ENCODE data around the gene PLAGL2.
A peak's percentile ranks its signal among the peaks of the same experiment; 100 is the strongest.
"Not testable (repeated sequence)": the region's sequence is repeated elsewhere in the genome, so short reads cannot be mapped to it uniquely, and the experiment has no call there.

Gene PLAGL2

DNA sequence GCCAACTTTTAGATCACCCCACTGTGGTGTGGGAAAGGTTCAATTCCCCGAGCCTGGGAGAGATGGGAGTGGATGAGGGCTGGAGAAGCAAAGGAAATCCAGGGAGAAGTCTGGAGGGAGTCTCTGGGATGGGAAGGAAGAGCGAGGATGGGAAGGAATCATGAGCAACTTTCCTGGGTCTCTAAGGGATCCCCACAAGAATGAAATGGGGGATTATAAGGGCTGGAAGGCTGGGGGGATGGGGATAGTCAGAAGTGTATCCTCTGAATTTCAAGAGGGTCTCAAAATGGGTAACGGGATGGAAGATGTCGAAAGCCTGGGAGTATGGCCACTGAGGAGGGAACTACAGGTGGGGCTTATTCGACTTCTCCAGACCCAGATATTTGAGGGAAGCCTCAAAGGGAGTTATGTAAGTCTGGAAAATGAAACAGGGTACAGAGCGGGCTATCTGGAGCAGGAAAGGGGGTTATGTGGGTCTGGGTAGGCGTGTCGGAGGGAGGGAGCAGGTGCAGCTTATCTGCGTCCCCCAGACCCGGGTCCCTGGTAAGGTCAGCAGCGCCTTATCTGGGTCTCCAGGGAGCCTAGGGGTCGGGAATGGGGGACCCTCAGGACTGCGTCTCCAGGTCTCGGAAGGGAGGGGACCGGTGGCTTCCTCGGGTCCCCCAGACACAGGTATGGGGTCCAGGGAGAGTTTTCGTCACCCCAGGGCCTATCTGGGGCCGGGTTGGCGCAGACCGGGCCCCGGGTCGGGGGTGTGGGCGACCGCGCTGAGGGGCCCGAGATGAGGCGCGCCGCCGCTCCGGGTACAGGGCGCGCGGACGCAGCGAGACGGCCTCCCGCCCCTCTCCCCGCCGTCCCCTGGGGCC is 550 bp downstream of the PLAGL2 start:
- DNase-seq, result peak in 3 of 42 donors; percentile 28 to 38 (median 35)
- intact Hi-C loops (cut with DNase I), result loop anchor here (10.0 kb wide), 1 partner anchor 68 kb away; the partner anchor contains the start of gene KIF3B

DNA sequence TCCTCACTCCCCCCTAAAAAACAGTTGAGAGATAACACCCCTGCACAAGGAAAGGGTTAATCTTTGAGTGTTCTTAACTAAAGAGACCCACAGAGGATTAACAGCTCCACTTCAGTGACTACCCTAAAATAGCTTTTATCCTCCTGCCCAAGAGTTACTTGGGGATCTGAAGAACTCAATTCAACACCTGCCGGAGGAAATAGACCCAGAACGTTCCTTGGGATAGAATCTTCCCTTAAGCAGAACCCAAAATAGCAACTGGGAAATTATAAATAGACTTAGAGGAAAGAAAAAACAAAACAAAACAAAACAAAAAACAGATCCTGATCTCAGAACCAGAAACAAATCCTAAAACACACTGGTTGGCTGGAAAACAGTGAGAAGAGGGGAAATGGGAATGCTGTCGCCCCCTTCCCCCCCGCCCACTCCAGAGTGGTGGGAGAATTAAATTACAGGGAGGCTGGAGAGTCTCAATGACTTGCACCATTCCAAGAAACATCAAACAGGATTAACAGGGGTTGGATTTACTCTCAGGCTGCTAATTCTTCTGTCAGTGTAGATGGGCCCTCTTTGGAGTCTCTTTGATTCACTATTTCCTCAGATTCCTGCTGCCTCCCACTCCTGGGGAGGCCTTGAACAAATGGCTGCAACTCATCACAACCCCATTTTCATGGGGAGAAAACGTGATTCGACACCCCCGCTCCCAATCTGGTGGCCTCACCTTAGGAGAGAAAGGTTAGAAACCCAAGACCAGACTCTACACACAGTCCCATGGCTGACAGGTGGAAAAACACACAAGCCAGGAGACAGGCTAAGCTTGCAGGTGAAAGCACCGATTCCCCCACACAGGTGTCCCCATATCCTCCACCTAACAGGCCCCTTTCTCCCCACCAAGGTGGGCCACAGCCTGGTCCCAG is 1.4 kb downstream of the PLAGL2 start:
- intact Hi-C loops (cut with DNase I), result loop anchor here (10.0 kb wide), 1 partner anchor 69 kb away; the partner anchor contains the start of gene KIF3B
- DNase-seq, result peak in 3 of 42 donors; percentile 11 to 45 (median 37)

DNA sequence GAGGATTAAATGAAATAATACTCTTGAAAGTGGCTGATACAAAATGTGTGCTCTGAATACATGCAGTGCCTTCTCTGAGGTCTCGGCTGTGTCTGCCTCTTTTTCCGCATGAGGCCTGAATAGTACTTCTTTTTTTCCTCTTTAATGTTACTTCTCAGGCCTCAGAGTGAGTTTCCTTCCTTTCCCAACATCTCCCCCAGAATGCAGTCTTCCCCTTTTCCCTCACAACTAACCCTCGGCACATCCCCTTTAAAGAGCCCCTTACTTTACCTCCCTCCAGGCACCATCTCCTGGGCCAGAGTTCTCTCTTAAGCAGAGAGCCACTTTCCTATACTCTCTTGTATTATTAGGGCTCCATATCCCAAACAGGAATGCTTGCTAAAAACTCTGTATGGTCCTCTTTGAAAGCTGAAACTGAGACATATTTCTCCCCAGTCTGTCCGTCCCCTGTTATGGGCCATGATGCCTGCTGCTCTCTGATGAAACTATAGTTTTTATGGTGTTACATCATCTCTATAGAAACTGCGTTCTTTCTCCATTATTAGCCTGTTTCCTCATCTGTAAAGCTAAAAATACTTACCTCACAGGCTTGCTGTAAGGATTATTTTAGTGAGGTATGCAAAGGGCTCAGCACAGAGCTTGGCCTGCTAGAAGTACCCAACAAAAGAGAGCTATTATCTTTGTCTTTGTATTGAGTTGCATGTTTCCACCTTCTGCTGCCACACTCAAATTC is 2.3 kb downstream of the PLAGL2 start:
- intact Hi-C loops (cut with DNase I), result loop anchor here (10.0 kb wide), 1 partner anchor 70 kb away; the partner anchor contains the start of gene KIF3B
- no peak for DNase-seq

DNA sequence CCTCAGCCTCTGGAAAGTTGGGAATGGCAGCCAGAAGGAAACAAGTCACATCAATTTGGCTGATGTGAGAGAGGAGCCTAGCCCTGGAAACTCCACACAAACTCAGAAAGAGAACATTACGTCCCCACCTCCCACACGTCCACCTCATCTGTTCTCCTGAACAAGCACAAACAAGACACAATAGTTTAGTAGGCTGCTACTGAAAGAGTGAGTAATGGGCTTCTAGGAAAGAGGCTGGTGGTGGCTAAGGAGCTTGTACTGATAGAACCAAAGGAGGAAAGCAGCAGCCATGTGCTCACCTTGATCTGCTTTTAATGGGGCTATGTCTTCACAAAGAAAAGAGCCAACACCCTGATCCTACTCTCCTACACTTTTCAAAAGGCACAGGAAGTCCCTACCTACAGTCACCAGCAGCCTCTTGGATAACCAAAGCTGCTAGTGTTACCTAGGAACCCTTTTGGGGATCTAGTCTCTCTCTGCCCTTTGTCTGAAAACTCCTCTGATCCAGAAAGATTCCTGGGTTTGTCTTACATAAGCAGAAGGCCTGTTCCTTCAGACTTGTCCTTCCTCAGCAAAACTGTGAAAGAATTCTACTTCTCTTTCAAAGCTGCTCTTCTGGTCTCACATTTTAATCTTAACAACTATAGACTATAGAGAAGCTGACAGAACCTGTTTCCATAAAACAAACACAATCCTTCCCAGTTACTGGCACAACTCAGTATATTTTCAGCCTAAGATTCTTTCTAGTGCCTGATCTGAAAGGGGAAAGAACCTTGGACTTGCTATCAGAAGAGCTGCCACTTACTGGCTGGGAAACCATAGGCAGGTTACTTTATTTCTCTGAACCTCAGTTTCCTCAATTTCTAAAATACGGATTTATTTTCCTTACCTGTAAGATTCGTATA is 3.1 kb downstream of the PLAGL2 start:
- intact Hi-C loops (cut with DNase I), result loop anchor here (10.0 kb wide), 1 partner anchor 70 kb away; the partner anchor contains the start of gene KIF3B
- peak in 20 of 42 donors; percentile 14 to 71 (median 51) for DNase-seq

DNA sequence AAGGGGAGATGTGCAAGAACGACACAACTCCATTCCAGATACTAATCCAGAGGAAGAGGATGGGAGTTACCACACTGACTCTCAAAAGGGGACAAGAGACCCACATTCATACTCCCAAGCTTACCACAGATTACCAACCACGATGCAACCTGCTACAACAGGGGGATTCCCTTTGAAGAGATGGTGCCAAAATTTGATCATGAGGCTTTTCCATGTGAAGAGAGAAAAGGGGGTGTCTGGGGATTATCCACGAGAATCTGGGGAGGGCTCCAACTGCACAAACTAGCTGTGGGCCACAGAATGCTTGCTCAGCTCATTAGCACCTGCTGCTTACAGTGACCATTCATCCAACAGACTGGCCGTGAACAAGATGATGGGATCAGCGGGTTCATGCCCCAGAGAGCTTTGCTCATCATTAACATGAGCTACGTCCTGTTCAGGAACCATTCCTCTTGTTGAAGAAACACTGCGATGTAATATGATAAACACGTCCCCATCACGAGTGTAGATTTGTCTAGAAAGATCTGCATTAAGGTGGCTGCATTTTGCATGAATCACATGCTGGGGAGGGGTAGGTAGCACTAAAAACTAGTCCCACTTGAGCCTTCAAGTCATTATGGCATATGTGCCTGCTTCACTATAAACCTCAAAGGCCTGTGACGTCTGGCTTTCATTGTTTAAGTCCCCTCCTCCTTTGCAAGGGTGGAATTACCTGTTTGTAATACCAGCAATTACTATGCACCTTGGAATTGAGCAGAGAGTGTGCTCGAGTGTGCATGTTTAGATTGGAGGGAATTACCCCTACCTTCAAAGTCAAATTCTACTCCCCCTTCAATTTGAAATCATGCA is 4.0 kb downstream of the PLAGL2 start:
- no peak for DNase-seq
- intact Hi-C loops (cut with DNase I), result loop anchor here (10.0 kb wide), 1 partner anchor 71 kb away; the partner anchor contains the start of gene KIF3B

DNA sequence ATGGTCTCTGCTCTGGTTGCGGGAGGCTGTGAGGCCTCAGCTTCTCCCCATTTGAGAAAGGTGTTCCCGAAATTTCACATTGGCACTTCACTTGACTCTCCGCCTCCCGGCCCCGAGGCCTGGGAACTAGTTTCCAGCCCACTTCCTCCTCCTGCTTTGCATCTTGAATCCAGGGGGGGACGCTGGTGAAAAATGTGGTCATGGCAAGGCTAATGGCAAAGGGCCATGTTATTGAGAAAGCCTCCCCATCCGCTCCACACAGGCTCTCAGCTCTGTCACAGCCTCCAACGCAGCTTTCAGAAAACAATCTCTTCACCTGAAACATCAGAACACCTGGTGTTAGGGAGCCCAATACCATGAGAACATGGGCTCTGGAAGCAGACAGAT is 5.6 kb downstream of the PLAGL2 start:
- no peak for DNase-seq
- intact Hi-C loops (cut with DNase I), result loop anchor here (10.0 kb wide), 1 partner anchor 73 kb away; the partner anchor contains the start of gene KIF3B

DNA sequence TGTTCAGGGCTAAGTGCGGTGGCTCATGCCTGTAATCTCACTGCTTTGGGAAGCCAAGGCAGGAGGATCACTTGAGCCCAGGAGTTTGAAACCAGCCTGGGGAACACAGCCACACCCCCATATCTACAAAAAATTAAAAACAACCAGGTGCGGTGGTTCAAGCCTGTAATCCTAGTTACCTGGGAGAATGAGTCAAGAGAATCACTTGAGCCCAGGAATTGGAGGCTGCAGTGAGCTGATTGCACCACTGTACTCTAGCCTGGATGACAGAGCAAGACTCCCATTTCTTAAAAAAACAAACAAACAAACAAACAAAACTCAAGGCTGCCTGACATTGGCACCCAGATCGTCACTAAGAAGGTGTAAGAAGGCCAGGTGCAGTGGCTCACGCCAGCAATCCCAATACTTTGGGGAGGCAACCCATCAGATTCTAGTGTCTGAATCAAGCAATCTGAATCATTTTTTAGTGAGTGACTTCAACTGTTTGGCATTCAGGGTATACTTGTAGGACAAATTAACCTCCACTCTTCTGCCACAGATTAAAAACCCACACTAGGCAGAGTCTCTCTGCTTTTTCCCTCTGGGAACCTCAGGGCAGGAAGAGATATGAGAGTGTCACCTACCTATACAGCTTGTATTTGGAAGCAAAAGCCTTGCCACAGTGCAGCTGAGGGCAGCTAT is 6.1 kb downstream of the PLAGL2 start:
- intact Hi-C loops (cut with DNase I), result loop anchor here (10.0 kb wide), 1 partner anchor 73 kb away; the partner anchor contains the start of gene KIF3B
- no peak for DNase-seq

DNA sequence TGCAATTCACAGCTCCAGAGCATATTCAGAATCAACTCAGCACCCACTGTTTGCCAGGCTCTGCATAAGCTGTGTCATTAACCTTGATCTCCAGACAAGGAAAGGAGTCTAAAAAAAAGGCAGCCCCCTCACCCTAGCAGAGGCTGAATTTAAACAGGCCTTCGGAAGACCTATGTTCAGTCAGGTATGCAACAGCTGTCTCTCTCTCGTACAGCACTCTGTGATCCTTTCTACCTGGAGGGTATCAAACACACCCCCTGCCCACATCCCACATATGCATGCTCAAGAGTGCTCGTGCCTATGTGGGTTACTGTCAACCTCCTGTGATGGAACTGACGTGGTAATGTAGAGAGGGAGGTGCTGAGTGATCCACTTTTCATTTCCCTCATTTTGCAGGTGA is 8.5 kb downstream of the PLAGL2 start:
- peak in 31 of 42 donors; percentile 16 to 87 (median 57) for DNase-seq
- intact Hi-C loops (cut with DNase I), result loop anchor here (10.0 kb wide), 1 partner anchor 94 kb away; the partner anchor contains the start of gene TM9SF4

DNA sequence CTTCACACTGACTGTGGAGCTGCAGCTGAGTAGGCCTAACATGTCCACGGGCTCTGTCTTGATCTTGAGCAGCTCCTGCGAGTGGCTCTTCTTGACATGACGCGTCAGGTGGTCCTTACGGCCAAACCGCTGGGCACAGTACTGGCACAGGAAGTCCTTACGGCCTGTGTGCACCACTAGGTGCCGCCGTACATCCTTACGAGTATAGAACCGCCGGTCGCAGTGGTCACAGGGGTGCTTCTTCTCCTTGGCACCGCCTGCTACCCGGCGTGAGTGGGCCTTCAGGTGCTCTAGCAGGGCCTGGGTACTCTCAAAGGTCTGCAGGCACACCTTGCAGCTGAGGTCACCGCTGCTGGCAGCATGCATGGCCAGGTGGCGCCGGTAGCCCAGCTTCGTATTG is 10.4 kb downstream of the PLAGL2 start:
- intact Hi-C loops (cut with DNase I), result loop anchor here (10.0 kb wide), 1 partner anchor 92 kb away; the partner anchor contains the start of gene TM9SF4
- DNase-seq, result not testable (repeated sequence)

DNA sequence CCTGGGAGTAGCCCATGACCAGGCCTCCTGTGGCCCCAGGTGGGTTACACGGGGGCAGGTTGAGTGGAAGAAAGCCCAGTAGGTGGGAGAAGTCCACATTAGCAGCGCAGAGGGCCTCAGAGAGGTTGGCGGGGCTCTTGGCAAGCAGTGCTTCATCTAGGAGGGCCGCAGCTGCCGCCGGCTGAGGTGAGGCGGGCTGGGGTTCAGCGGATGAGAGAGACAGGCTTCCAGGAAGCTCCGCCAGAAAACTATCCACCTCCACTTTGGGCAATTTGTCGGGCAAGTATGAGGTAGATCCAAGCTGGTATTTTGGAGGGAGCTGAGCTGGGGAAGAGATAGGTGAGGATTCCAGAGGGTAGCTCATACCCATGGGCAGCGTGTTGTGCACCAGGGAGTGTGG is 10.9 kb downstream of the PLAGL2 start:
- intact Hi-C loops (cut with DNase I), result loop anchor here (10.0 kb wide), 1 partner anchor 92 kb away; the partner anchor contains the start of gene TM9SF4

DNA sequence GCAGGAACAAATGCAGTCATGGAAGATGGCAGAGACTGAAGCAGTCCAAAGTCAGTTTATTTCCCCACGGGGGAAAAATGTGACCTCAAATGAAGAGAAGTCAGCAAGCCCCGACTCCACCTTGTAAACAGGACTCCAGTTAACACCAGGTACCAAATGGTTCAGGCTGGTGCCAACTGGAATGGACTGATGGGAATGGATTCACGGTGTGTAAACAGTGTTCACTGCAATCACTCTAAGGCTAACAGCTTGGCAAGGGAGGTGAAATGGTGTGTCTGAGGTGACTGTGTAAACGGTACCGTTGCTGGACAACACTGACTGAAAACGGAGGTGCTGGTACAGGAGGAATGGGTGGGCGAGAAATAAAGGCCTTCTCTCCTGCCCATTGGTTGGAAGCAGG is 12.0 kb downstream of the PLAGL2 start:
- DNase-seq, result no peak
- intact Hi-C loops (cut with DNase I), result loop anchor here (10.0 kb wide), 1 partner anchor 91 kb away; the partner anchor contains the start of gene TM9SF4

More for the DNA sequence above, 10.9 kb downstream of the PLAGL2 start:
- DNase-seq, result not testable (repeated sequence)

DNA sequence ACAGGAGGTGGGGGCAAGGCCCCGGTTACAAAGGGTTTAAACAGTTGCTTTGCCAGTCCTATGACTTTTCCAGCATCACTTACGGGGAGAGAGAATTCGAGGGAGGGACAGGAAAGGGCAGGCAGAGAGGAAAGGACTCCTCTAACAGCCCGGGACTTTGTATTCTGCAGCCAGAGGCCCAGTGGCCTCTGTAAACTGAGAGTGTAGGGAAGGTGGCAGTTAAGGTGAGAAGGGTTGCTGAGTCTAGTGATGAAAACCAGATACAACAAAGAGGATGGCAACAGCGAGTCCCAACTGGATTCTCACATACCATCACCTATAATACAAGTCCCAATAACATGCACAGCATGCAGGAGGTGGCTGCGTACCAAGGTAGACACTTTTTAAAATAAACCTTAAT is 13.5 kb downstream of the PLAGL2 start:
- intact Hi-C loops (cut with DNase I), result loop anchor here (10.0 kb wide), 1 partner anchor 89 kb away; the partner anchor contains the start of gene TM9SF4
- peak in 1 of 42 donors; percentile 2 for DNase-seq

DNA sequence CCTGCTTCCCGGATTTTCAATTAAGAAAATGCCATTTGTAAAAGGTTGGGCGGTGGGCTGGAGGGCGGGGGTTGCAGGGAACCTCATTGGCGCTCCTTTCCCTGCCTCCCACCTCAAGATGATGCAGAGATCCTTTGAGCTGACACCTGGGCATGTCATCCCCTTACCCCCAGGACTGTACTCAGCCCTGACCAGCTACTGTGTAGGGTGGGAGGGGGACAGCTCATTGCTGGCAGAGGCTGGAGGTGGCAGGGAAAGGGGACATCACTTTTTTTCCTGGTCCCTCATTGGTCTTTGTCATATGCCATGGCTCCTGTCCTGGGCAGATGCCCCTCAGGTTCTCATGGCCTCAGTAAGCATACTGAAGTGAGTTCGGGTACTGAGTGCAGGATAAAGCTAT is 14.2 kb downstream of the PLAGL2 start:
- intact Hi-C loops (cut with DNase I), result loop anchor here (10.0 kb wide), 1 partner anchor 89 kb away; the partner anchor contains the start of gene TM9SF4
- DNase-seq, result not testable (repeated sequence)

DNA sequence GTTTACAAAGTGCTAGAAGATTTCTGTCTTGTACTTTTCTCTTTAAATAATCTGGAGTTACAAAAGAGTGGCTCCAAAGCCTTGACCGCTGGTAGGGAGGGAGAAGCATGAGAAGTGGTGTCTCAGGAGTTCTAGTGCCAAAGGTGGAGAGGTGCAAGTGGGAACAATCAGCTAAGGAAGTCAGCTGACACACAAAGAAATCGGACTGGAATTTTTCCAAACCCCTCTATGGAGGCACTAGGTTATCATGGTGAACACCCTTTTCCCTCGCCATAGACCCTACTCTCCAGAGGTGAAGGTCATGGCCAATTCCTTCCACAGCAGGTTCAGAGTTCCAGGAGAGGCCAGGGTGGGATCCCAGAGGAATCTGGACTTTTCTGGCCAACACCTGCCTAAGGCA is 14.8 kb downstream of the PLAGL2 start:
- no peak for DNase-seq
- intact Hi-C loops (cut with DNase I), result loop anchor here (10.0 kb wide), 1 partner anchor 88 kb away; the partner anchor contains the start of gene TM9SF4

DNA sequence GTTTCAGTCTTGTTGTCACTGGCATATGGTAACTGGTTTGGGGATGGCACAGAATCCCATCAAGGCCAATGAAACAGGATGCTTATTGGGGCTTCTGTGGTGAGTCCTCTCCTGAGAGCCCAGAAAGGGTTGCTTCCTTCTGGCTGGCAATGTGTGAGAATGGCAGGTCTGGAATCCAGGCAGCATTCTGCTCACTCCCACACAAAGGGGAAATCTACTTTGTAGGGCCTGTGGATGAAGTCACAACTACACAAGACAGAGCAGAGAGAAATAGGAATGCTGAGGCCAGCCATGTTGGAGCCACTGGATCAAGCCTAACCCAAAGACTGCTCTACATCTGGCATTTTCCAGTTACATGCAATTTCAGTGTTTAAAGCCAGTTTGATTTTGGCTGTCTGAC is 15.7 kb downstream of the PLAGL2 start:
- intact Hi-C loops (cut with DNase I), result loop anchor here (10.0 kb wide), 1 partner anchor 87 kb away; the partner anchor contains the start of gene TM9SF4
- DNase-seq, result no peak
